CD4-positive, alpha-beta T cell treated with Interleukin-10 for 1 hour (primary cell): ENCODE measurements around the gene SOX8.
"Not testable (repeated sequence)": the region's sequence is repeated elsewhere in the genome, so short reads cannot be mapped to it uniquely, and the experiment has no call there.

Experiments
- DNase-seq: peaks from one replicate; pipeline ENCODE4 v3.0.0-alpha.2; 2020

The SOX8 gene

GRCh38 chr16:981695-982144, at the start of gene SOX8:
SOX8 (plus strand) TSS chr16:981770; CDS start chr16:981923, 153 bp downstream.
- no peak for DNase-seq

GRCh38 chr16:932831-933330, 48.7 kb upstream of the SOX8 start:
- no peak for DNase-seq

- DNase-seq, result no peak
Observed at GRCh38 chr16:933581-933980, 48.0 kb upstream of the SOX8 start.

- no peak for DNase-seq
Observed at GRCh38 chr16:934178-934577, 47.4 kb upstream of the SOX8 start.

- no peak for DNase-seq
Observed at GRCh38 chr16:935684-936083, 45.9 kb upstream of the SOX8 start.

GRCh38 chr16:937311-937710, 44.3 kb upstream of the SOX8 start:
- DNase-seq, result no peak

- no peak for DNase-seq
Observed at GRCh38 chr16:937723-938122, 43.8 kb upstream of the SOX8 start.

GRCh38 chr16:938136-938535, 43.4 kb upstream of the SOX8 start:
- DNase-seq, result no peak

GRCh38 chr16:938752-939151, 42.8 kb upstream of the SOX8 start:
- DNase-seq, result no peak

GRCh38 chr16:939311-939710, 42.3 kb upstream of the SOX8 start:
- no peak for DNase-seq

- no peak for DNase-seq
Observed at GRCh38 chr16:939941-940340, 41.6 kb upstream of the SOX8 start.

- DNase-seq, result no peak
Observed at GRCh38 chr16:942436-943060, 39.0 kb upstream of the SOX8 start.

- no peak for DNase-seq
Observed at GRCh38 chr16:943971-944370, 37.6 kb upstream of the SOX8 start.

- no peak for DNase-seq
Observed at GRCh38 chr16:945271-946047, 36.1 kb upstream of the SOX8 start.

GRCh38 chr16:946048-946395, 35.5 kb upstream of the SOX8 start:
- no peak for DNase-seq

GRCh38 chr16:947255-947921, 34.2 kb upstream of the SOX8 start:
- no peak for DNase-seq

- not testable (repeated sequence) for DNase-seq
Observed at GRCh38 chr16:947922-948303, 33.7 kb upstream of the SOX8 start.

GRCh38 chr16:948767-949166, 32.8 kb upstream of the SOX8 start:
- DNase-seq, result not testable (repeated sequence)

- DNase-seq, result not testable (repeated sequence)
Observed at GRCh38 chr16:950733-951573, 30.6 kb upstream of the SOX8 start.

GRCh38 chr16:951660-952301, 29.8 kb upstream of the SOX8 start:
- DNase-seq, result no peak

GRCh38 chr16:952321-952720, 29.2 kb upstream of the SOX8 start:
- DNase-seq, result no peak

GRCh38 chr16:953818-954217, 27.8 kb upstream of the SOX8 start:
- DNase-seq, result not testable (repeated sequence)
